WTC11 (cell line): ENCODE measurements around the gene MACROH2A2. TPM values are rescaled to one million over a fixed set of nuclear protein-coding genes. Genes with fewer than 3 reads are reported as not detected.
A peak's percentile ranks its signal among the peaks of the same experiment; 100 is the strongest.

Experiments
- ATAC-seq: fragments of 200-7000 bp; cut with Tn5 transposase; 2 replicates; pipeline ENCODE4 v1.10.0; 2021; ENCODE audit warnings: mild to moderate bottlenecking, moderate library complexity
- CTCF ChIA-PET: fragments of 300-600 bp; sonication (Branson Sonifier 250); formaldehyde crosslinking; loops from one replicate; lab custom pipeline; 2021; ENCODE audit warnings: antibody characterized with exemption; lab: Charles Lee
- POLR2A ChIA-PET: fragments of 350-600 bp; sonication (Branson Sonifier 250); formaldehyde crosslinking; loops from one replicate; lab custom pipeline; 2021; ENCODE audit warnings: antibody characterized with exemption; lab: Charles Lee
- DNase-seq: peaks from one replicate; pipeline ENCODE4 v3.0.0; 2021; ENCODE audit warnings: low spot score
- H3K27ac Mint-ChIP-seq: 2 replicates; pipeline ENCODE4 v1.8.0; 2021; ENCODE audit warnings: mixed read lengths
- H3K27me3 Mint-ChIP-seq: 2 replicates; pipeline ENCODE4 v1.8.0; 2021; ENCODE audit warnings: low read depth, mild to moderate bottlenecking, moderate library complexity, mixed read lengths
- H3K36me3 Mint-ChIP-seq: 2 replicates; pipeline ENCODE4 v1.8.0; 2021; ENCODE audit warnings: mixed read lengths
- H3K4me1 Mint-ChIP-seq: 2 replicates; pipeline ENCODE4 v1.8.0; 2022; ENCODE audit warnings: mixed read lengths
- H3K4me3 Mint-ChIP-seq: 2 replicates; pipeline ENCODE4 v1.8.0; 2021; ENCODE audit warnings: mild to moderate bottlenecking, moderate library complexity, mixed read lengths
- H3K9me3 Mint-ChIP-seq: 2 replicates; pipeline ENCODE4 v1.8.0; 2021; ENCODE audit warnings: mixed read lengths
- ATF3 ChIP-seq: sonication (generic); formaldehyde crosslinking; conservative IDR thresholded peaks from 2 replicates; pipeline ENCODE4 v1.8.1; 2022; ENCODE audit warnings: mild to moderate bottlenecking, missing genetic modification reagents
- ATF6 ChIP-seq: sonication (generic); formaldehyde crosslinking; IDR thresholded peaks from 2 replicates; pipeline ENCODE4 v1.8.1; 2023; ENCODE audit warnings: mild to moderate bottlenecking, missing genetic modification reagents
- CREM ChIP-seq: sonication (generic); formaldehyde crosslinking; IDR thresholded peaks from 2 replicates; pipeline ENCODE4 v1.8.1; 2022; ENCODE audit warnings: mild to moderate bottlenecking, missing genetic modification reagents, moderate library complexity
- E2F5 ChIP-seq: sonication (generic); formaldehyde crosslinking; IDR thresholded peaks from 2 replicates; pipeline ENCODE4 v1.8.1; 2022; ENCODE audit warnings: mild to moderate bottlenecking, moderate library complexity, missing genetic modification reagents
- IRF2 ChIP-seq: sonication (generic); formaldehyde crosslinking; IDR thresholded peaks from 2 replicates; pipeline ENCODE4 v1.8.0; 2022; ENCODE audit warnings: low read depth, missing genetic modification reagents, borderline replicate concordance
- KAT7 ChIP-seq: sonication (generic); formaldehyde crosslinking; IDR thresholded peaks from 2 replicates; pipeline ENCODE4 v1.8.1; 2023; ENCODE audit warnings: missing genetic modification reagents, mild to moderate bottlenecking, borderline replicate concordance
- NR1H2 ChIP-seq: sonication (generic); formaldehyde crosslinking; IDR thresholded peaks from 2 replicates; pipeline ENCODE4 v1.9.0; 2021; ENCODE audit warnings: mild to moderate bottlenecking, moderate library complexity, missing genetic modification reagents
- SMAD4 ChIP-seq: sonication (generic); formaldehyde crosslinking; IDR thresholded peaks from 2 replicates; pipeline ENCODE4 v1.8.0; 2022; ENCODE audit warnings: mild to moderate bottlenecking, missing genetic modification reagents
- TCF7 ChIP-seq: sonication (generic); formaldehyde crosslinking; IDR thresholded peaks from 2 replicates; pipeline ENCODE4 v1.8.0; 2022; ENCODE audit warnings: mild to moderate bottlenecking, low read depth, missing genetic modification reagents, moderate library complexity
- USF2 ChIP-seq: sonication (generic); formaldehyde crosslinking; IDR thresholded peaks from 2 replicates; pipeline ENCODE4 v1.8.1; 2023; ENCODE audit warnings: mild to moderate bottlenecking, missing genetic modification reagents, moderate library complexity
- ZNF219 ChIP-seq: sonication (generic); formaldehyde crosslinking; IDR thresholded peaks from 2 replicates; pipeline ENCODE4 v1.8.0; 2023; ENCODE audit warnings: missing genetic modification reagents, mild to moderate bottlenecking, borderline replicate concordance
- ZNF232 ChIP-seq: sonication (generic); formaldehyde crosslinking; IDR thresholded peaks from 2 replicates; pipeline ENCODE4 v1.8.0; 2022; ENCODE audit warnings: mild to moderate bottlenecking, missing genetic modification reagents
- ZNF416 ChIP-seq: fragments of 250-450 bp; sonication (Bioruptor Pico); IDR thresholded peaks from 2 replicates; pipeline ENCODE4 v1.9.0; 2021; ENCODE audit warnings: mild to moderate bottlenecking, inconsistent platforms
- total RNA-seq: library from RNA; stranded (reverse); gene quantifications from 3 replicates; pipeline ENCODE4 v1.2.3, GENCODE V29; 2021
- TF ChIP-seq, protein P1 (sequence below): fragments of 250-450 bp; sonication (Bioruptor Pico); IDR thresholded peaks from 2 replicates; pipeline ENCODE4 v1.8.0; 2021; ENCODE audit warnings: mild to moderate bottlenecking
- TF ChIP-seq, protein P2 (sequence below): fragments of 250-450 bp; sonication (Bioruptor Pico); IDR thresholded peaks from 2 replicates; pipeline ENCODE4 v1.9.0; 2021; ENCODE audit warnings: mild to moderate bottlenecking
- TF ChIP-seq, protein P3 (sequence below): sonication (generic); formaldehyde crosslinking; IDR thresholded peaks from 2 replicates; pipeline ENCODE4 v1.8.1; 2022; ENCODE audit warnings: low read depth, mild to moderate bottlenecking, moderate library complexity, missing genetic modification reagents, borderline replicate concordance

Gene MACROH2A2
- total RNA-seq, 1 experiment from 2014 or later, result 35.4 TPM

DNA sequence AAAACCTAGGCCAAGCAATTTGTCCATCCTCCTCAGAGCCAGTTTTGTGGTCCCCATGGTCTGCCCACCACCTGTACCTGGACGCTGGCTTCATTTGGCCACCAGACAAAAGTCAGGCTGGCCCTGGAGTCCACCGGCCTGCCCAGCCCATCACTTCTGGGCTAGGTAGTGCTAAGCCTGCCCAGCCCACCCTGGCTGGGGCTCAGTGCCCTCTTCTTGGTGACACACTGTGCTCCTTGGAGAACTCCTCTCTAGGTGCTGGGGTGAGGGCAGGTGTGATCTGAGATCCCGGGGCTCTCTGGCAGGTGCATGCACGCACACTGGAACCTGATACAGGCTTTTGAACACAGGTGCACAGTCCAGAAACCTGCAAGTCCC is 78.9 kb downstream of the MACROH2A2 start:
- TF ChIP-seq, protein P1, sequence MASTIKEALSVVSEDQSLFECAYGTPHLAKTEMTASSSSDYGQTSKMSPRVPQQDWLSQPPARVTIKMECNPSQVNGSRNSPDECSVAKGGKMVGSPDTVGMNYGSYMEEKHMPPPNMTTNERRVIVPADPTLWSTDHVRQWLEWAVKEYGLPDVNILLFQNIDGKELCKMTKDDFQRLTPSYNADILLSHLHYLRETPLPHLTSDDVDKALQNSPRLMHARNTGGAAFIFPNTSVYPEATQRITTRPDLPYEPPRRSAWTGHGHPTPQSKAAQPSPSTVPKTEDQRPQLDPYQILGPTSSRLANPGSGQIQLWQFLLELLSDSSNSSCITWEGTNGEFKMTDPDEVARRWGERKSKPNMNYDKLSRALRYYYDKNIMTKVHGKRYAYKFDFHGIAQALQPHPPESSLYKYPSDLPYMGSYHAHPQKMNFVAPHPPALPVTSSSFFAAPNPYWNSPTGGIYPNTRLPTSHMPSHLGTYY (CRISPR knock-in tag), result no peak
- TF ChIP-seq KAT7 (CRISPR knock-in tag) (no peak), ZNF416 (CRISPR knock-in tag) (no peak), USF2 (CRISPR knock-in tag) (no peak), SMAD4 (CRISPR knock-in tag) (no peak), IRF2 (CRISPR knock-in tag) (no peak), ATF6 (CRISPR knock-in tag) (no peak), ATF3 (CRISPR knock-in tag) (no peak), E2F5 (CRISPR knock-in tag) (no peak), CREM (no peak), TCF7 (CRISPR knock-in tag) (no peak), ZNF232 (CRISPR knock-in tag) (no peak), ZNF219 (CRISPR knock-in tag) (no peak), NR1H2 (no peak)
- TF ChIP-seq, protein P2, sequence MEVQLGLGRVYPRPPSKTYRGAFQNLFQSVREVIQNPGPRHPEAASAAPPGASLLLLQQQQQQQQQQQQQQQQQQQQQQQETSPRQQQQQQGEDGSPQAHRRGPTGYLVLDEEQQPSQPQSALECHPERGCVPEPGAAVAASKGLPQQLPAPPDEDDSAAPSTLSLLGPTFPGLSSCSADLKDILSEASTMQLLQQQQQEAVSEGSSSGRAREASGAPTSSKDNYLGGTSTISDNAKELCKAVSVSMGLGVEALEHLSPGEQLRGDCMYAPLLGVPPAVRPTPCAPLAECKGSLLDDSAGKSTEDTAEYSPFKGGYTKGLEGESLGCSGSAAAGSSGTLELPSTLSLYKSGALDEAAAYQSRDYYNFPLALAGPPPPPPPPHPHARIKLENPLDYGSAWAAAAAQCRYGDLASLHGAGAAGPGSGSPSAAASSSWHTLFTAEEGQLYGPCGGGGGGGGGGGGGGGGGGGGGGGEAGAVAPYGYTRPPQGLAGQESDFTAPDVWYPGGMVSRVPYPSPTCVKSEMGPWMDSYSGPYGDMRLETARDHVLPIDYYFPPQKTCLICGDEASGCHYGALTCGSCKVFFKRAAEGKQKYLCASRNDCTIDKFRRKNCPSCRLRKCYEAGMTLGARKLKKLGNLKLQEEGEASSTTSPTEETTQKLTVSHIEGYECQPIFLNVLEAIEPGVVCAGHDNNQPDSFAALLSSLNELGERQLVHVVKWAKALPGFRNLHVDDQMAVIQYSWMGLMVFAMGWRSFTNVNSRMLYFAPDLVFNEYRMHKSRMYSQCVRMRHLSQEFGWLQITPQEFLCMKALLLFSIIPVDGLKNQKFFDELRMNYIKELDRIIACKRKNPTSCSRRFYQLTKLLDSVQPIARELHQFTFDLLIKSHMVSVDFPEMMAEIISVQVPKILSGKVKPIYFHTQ, result no peak
- TF ChIP-seq, protein P3, sequence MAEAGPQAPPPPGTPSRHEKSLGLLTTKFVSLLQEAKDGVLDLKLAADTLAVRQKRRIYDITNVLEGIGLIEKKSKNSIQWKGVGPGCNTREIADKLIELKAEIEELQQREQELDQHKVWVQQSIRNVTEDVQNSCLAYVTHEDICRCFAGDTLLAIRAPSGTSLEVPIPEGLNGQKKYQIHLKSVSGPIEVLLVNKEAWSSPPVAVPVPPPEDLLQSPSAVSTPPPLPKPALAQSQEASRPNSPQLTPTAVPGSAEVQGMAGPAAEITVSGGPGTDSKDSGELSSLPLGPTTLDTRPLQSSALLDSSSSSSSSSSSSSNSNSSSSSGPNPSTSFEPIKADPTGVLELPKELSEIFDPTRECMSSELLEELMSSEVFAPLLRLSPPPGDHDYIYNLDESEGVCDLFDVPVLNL, result no peak
- TF ChIP-seq, all 79 proteins: peak for 0
- H3K4me1 Mint-ChIP-seq, result peaks cover 12% of the 10 kb centered on the region
- ATAC-seq (no peak), DNase-seq (no peak)
- H3K9me3 Mint-ChIP-seq, result no peaks in the 10 kb centered on the region
- H3K4me3 Mint-ChIP-seq, result peak overlapping the region; percentile 88
- H3K36me3 Mint-ChIP-seq, result no peaks in the 10 kb centered on the region
- POLR2A ChIA-PET, result no interaction called here
- H3K27ac Mint-ChIP-seq, result no peak overlapping the region
- peaks cover 24% of the 10 kb centered on the region for H3K27me3 Mint-ChIP-seq
- CTCF ChIA-PET, result no interaction called here
